Activated CD8-positive, alpha-beta T cell treated with anti-CD3 and anti-CD28 coated beads, Interleukin-2, amount 10 ng/mL, durations not matched to agents 7 days and 5 days (primary cell): Measurements from ENCODE around the gene RAD51B. TPM values are rescaled to one million over a fixed set of nuclear protein-coding genes. Genes with fewer than 3 reads are reported as not detected.

Experiments used
- ATAC-seq: fragments of 150-1000 bp; cut with Tn5 transposase; one replicate; pipeline ENCODE4 v1.10.0; 2021; ENCODE audit warnings: moderate library complexity
- CTCF ChIA-PET: fragments of 350-600 bp; sonication (Branson Sonifier 250); formaldehyde crosslinking; loops from one replicate; lab custom pipeline; 2021; ENCODE audit warnings: antibody characterized with exemption; lab: Charles Lee
- POLR2A ChIA-PET: fragments of 350-600 bp; sonication (Branson Sonifier 250); formaldehyde crosslinking; loops from one replicate; lab custom pipeline; 2021; ENCODE audit warnings: antibody characterized with exemption; lab: Charles Lee
- DNase-seq: peaks from one replicate; pipeline ENCODE4 v3.0.0-alpha.2; 2020
- H3K27ac Mint-ChIP-seq: one replicate; pipeline ENCODE4 v1.8.0; 2021; ENCODE audit warnings: mild to moderate bottlenecking, mixed read lengths
- H3K27me3 Mint-ChIP-seq: one replicate; pipeline ENCODE4 v1.8.0; 2021; ENCODE audit warnings: low read depth, mixed read lengths
- H3K36me3 Mint-ChIP-seq: one replicate; pipeline ENCODE4 v1.8.0; 2021; ENCODE audit warnings: low read depth, mixed read lengths
- H3K4me1 Mint-ChIP-seq: one replicate; pipeline ENCODE4 v1.8.0; 2021; ENCODE audit warnings: low read depth, mixed read lengths
- H3K4me3 Mint-ChIP-seq: one replicate; pipeline ENCODE4 v1.8.0; 2021; ENCODE audit warnings: mild to moderate bottlenecking, mixed read lengths
- H3K9me3 Mint-ChIP-seq: one replicate; pipeline ENCODE4 v1.8.0; 2022; ENCODE audit warnings: mixed read lengths; ENCODE audit not compliant: insufficient read depth
- total RNA-seq, 2 experiments: library from RNA; stranded (reverse); gene quantifications; one replicate each; pipeline ENCODE4 v1.2.3, GENCODE V29; 2021

RAD51B gene
- total RNA-seq, result 10 to 100 TPM; 34.1 to 38.8 TPM

GRCh38 chr14:67819563-67820421, at the start of gene RAD51B:
TSS of gene RAD51B (plus strand) at chr14:67819779.
- H3K4me1 Mint-ChIP-seq, result peaks cover 39% of the 10 kb centered on the region
- no peaks in the 10 kb centered on the region for H3K9me3 Mint-ChIP-seq
- POLR2A ChIA-PET, result no interaction called here
- CTCF ChIA-PET, result interaction anchor here (1.6 kb wide), 1 partner anchor 63 kb away, joined by 3 read pairs; no protein-coding TSS in a partner anchor
- no peaks in the 10 kb centered on the region for H3K27me3 Mint-ChIP-seq
- peak within 1 kb of the TSS; percentile 99 for H3K4me3 Mint-ChIP-seq
- H3K27ac Mint-ChIP-seq, result peak within 1 kb of the TSS; percentile 96
- DNase-seq (peak; percentile 92), ATAC-seq (peak; percentile 77)
- H3K36me3 Mint-ChIP-seq, result peaks cover 3% of the 10 kb centered on the region

- Mint-ChIP-seq H3K9me3 (no peaks in the 10 kb centered on the region), H3K27me3 (no peaks in the 10 kb centered on the region), H3K36me3 (peaks cover 56% of the 10 kb centered on the region), H3K4me3 (no peak overlapping the region), H3K4me1 (no peaks in the 10 kb centered on the region), H3K27ac (no peak overlapping the region)
- DNase-seq (no peak), ATAC-seq (no peak)
- CTCF ChIA-PET, result no interaction called here
- POLR2A ChIA-PET, result no interaction called here
Observed at GRCh38 chr14:67773844-67774377, 45.7 kb upstream of the RAD51B start.

GRCh38 chr14:67776653-67777322, 42.8 kb upstream of the RAD51B start:
- Mint-ChIP-seq H3K36me3 (peaks cover 54% of the 10 kb centered on the region), H3K4me3 (no peak overlapping the region), H3K27me3 (no peaks in the 10 kb centered on the region), H3K9me3 (no peaks in the 10 kb centered on the region), H3K4me1 (no peaks in the 10 kb centered on the region), H3K27ac (no peak overlapping the region)
- CTCF ChIA-PET, result no interaction called here
- POLR2A ChIA-PET, result no interaction called here
- ATAC-seq (no peak), DNase-seq (no peak)

DNA sequence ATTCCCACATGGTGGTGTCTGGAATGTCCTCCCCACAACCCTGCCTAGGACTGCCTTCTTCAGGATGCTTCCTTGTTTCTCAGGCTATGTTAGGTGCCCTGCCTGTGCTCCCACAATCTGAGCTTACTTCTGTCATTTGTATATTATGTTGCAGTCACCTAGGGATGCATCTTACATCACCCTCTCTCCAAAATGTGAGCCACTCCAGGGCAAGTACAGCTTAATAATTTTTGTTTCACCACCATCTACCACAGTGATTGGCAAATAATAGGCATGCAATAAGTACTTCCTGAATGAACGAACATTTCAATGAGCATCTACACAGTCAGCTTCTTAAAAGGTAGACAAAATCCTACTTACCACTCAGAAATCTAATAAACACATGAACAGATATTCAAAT, 40.8 kb upstream of the RAD51B start:
- Mint-ChIP-seq H3K4me3 (no peak overlapping the region), H3K27ac (no peak overlapping the region), H3K27me3 (no peaks in the 10 kb centered on the region), H3K36me3 (peaks cover 55% of the 10 kb centered on the region), H3K9me3 (no peaks in the 10 kb centered on the region), H3K4me1 (no peaks in the 10 kb centered on the region)
- no peak for ATAC-seq
- POLR2A ChIA-PET, result no interaction called here
- CTCF ChIA-PET, result no interaction called here
- DNase-seq, result no peak

- Mint-ChIP-seq H3K4me3 (no peak overlapping the region), H3K36me3 (peaks cover 50% of the 10 kb centered on the region), H3K27ac (no peak overlapping the region), H3K4me1 (peaks cover 12% of the 10 kb centered on the region), H3K9me3 (no peaks in the 10 kb centered on the region), H3K27me3 (no peaks in the 10 kb centered on the region)
- ChIA-PET CTCF (no interaction called here), POLR2A (no interaction called here)
- ATAC-seq (no peak), DNase-seq (no peak)
Observed at GRCh38 chr14:67782090-67782489, 37.5 kb upstream of the RAD51B start.

DNA sequence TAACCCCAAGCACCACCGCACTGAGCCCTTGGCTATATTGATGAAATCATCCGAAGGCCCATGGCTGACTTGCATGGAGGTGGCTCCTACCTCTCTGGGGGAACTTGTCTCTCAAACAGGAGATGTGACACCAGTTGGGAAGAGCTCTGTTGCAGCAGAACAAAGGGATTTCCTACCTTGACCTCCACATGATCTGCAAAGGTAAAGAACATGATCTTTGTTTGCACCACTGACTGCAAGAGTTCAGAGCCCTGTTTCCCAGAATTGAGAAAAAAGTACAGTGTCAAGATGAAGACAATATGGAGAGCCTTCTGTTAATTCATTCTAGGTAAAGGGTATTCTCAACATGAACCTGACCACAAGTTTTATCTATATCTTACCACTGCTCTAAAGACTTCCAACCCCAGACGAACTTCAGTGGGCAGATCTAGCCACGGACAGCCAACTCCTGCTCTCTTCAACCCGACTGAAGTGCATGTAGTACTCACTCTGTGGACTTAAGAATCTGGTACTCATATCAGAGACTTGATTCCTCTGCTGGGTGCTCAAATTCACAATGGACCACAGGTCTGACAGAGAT, 35.2 kb upstream of the RAD51B start:
- POLR2A ChIA-PET, result no interaction called here
- no peak overlapping the region for H3K27ac Mint-ChIP-seq
- no peaks in the 10 kb centered on the region for H3K9me3 Mint-ChIP-seq
- H3K4me3 Mint-ChIP-seq, result no peak overlapping the region
- peaks cover 63% of the 10 kb centered on the region for H3K36me3 Mint-ChIP-seq
- ATAC-seq (peak; percentile 60), DNase-seq (peak; percentile 34)
- CTCF ChIA-PET, result interaction anchor here (0.9 kb wide), 1 partner anchor 165 kb away, joined by 3 read pairs; no protein-coding TSS in a partner anchor
- peaks cover 12% of the 10 kb centered on the region for H3K4me1 Mint-ChIP-seq
- no peaks in the 10 kb centered on the region for H3K27me3 Mint-ChIP-seq

GRCh38 chr14:67785270-67786109, 34.1 kb upstream of the RAD51B start:
- H3K27me3 Mint-ChIP-seq, result no peaks in the 10 kb centered on the region
- DNase-seq (no peak), ATAC-seq (no peak)
- peaks cover 63% of the 10 kb centered on the region for H3K36me3 Mint-ChIP-seq
- peaks cover 12% of the 10 kb centered on the region for H3K4me1 Mint-ChIP-seq
- no peak overlapping the region for H3K4me3 Mint-ChIP-seq
- H3K27ac Mint-ChIP-seq, result no peak overlapping the region
- POLR2A ChIA-PET, result no interaction called here
- CTCF ChIA-PET, result interaction anchor here (0.9 kb wide), 1 partner anchor 167 kb away, joined by 3 read pairs; no protein-coding TSS in a partner anchor
- H3K9me3 Mint-ChIP-seq, result no peaks in the 10 kb centered on the region

GRCh38 chr14:67787673-67788072, 31.9 kb upstream of the RAD51B start:
- H3K27me3 Mint-ChIP-seq, result no peaks in the 10 kb centered on the region
- H3K36me3 Mint-ChIP-seq, result peaks cover 49% of the 10 kb centered on the region
- CTCF ChIA-PET, result no interaction called here

GRCh38 chr14:67798731-67799130, 20.8 kb upstream of the RAD51B start:
- no peaks in the 10 kb centered on the region for H3K4me1 Mint-ChIP-seq
- no peak overlapping the region for H3K27ac Mint-ChIP-seq
- ATAC-seq (no peak), DNase-seq (no peak)
- ChIA-PET CTCF (no interaction called here), POLR2A (interaction anchor here (0.7 kb wide), 1 partner anchor 18 kb away, joined by 3 read pairs; no protein-coding TSS in a partner anchor)
- peaks cover 26% of the 10 kb centered on the region for H3K36me3 Mint-ChIP-seq
- no peak overlapping the region for H3K4me3 Mint-ChIP-seq
- H3K27me3 Mint-ChIP-seq, result no peaks in the 10 kb centered on the region
- no peaks in the 10 kb centered on the region for H3K9me3 Mint-ChIP-seq

More at GRCh38 chr14:67787673-67788072, 31.9 kb upstream of the RAD51B start:
- POLR2A ChIA-PET, result no interaction called here
- no peak overlapping the region for H3K4me3 Mint-ChIP-seq
- ATAC-seq, result no peak
- H3K27ac Mint-ChIP-seq, result no peak overlapping the region
- no peaks in the 10 kb centered on the region for H3K9me3 Mint-ChIP-seq
- DNase-seq, result no peak
- peaks cover 12% of the 10 kb centered on the region for H3K4me1 Mint-ChIP-seq

GRCh38 chr14:67800743-67801142, 18.8 kb upstream of the RAD51B start:
- H3K36me3 Mint-ChIP-seq, result peaks cover 34% of the 10 kb centered on the region

DNA sequence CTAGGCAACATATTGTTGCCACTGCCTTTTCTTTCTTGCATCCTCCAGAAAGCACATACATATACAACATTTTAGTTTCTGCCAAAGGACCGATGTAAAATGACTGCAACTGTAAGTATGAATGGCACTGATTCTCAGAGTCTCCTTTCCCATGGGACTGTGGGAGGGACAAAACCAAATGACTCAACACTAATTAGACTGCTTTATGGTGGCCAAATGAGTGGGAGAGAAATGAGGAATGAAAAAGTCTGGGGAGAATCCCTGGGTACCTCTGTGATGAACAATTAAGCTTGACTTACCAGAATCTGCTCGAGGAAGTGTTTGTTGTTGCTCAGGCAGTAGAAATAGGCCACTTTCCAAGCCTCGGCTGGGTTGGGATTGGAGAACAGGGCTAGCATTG, 13.3 kb upstream of the RAD51B start:
- no peak for DNase-seq
- H3K27me3 Mint-ChIP-seq, result no peaks in the 10 kb centered on the region
- CTCF ChIA-PET, result interaction anchor here (1.4 kb wide), 1 partner anchor 8 kb away, joined by 3 read pairs; no protein-coding TSS in a partner anchor
- H3K27ac Mint-ChIP-seq, result no peak overlapping the region
- no peak for ATAC-seq
- no peak overlapping the region for H3K4me3 Mint-ChIP-seq
- H3K36me3 Mint-ChIP-seq, result peaks cover 38% of the 10 kb centered on the region
- H3K9me3 Mint-ChIP-seq, result no peaks in the 10 kb centered on the region
- POLR2A ChIA-PET, result no interaction called here
- no peaks in the 10 kb centered on the region for H3K4me1 Mint-ChIP-seq

More at GRCh38 chr14:67800743-67801142, 18.8 kb upstream of the RAD51B start:
- CTCF ChIA-PET, result interaction anchor here (1.5 kb wide), 1 partner anchor 15 kb away, joined by 4 read pairs; the partner anchor contains the start of gene ZFYVE26
- DNase-seq (no peak), ATAC-seq (no peak)
- Mint-ChIP-seq H3K27ac (no peak overlapping the region), H3K4me3 (no peak overlapping the region), H3K4me1 (no peaks in the 10 kb centered on the region), H3K9me3 (no peaks in the 10 kb centered on the region), H3K27me3 (no peaks in the 10 kb centered on the region)
- POLR2A ChIA-PET, result no interaction called here
